ENCODE data around the gene MGAM2. TPM values are rescaled to one million over a fixed set of nuclear protein-coding genes. Genes with fewer than 3 reads are reported as not detected.

MGAM2 gene
- total RNA-seq, 1 donor from 2014 or later = not detected

DNA sequence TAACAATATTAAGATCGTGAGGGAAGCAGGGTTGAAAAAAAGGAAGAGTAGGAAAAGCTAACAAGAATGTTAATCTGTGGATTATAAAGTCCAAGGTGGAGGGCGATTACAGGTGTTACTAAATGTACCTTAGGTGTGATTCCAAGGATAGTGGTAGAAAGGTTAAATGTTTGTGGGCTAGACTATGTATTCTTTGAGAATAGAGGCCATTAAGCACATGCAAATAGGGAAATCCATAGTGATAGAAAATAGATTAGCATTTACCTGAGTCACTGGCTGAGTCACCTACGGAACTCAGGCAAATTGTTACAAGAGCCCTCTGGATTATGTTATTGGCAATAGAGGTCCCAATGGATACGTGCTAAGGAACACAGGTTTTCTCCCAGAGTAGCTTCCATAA, 9.0 kb downstream of the MGAM2 start:
- DNase-seq (ENCODE audit: low read depth) = no peak

DNA sequence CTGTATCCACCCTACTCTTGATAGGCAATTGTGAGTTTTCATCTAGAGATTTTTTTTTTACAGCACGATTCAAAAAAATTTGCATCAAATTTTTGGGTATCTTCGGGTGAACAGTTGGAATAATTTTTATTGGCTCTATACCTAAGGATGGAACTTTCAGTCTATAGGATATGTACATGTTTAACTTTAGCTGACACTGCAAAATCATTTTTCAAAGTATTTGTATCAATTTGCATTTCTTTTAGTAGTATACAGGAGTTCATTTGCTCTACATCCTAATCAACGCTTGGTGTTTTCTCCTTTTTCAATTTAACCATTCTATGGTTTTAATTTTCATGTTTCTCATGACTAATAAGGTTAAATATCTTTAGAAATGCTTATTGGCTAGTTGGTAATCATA, 11.7 kb downstream of the MGAM2 start:
- no peak for DNase-seq (ENCODE audit: low read depth)

DNA sequence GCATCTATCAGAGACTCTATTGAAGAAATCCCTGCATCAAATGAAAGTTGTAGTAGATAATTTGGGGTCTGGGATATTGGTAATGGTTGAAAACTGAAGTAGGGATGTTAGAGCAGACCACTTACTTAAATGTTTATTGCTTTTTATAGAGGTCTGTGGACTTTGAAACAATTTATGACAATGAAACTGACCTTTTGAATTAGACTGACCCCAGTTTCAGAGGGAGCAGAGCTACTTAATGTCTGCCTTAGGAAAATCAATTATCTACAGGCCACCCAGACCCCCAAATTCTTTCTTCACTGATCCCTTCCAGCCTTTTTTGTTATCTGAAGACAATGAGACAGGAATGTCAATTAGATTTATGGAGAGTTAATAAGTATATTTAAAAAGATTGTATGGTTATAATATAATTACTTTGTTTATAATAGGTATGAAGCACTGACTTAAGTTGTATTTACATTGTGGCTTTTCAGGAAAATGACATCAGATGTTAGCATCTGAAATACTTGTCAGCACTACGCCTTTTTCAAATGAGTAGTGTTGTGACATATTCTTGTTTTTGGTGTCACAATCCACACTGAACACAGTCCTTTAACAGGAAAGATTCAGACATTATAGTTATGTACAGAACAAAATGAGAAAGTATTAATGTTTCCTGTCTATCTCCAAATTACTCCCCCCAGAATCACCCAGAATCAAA, 13.9 kb downstream of the MGAM2 start:
- DNase-seq (ENCODE audit: low read depth) = no peak

DNA sequence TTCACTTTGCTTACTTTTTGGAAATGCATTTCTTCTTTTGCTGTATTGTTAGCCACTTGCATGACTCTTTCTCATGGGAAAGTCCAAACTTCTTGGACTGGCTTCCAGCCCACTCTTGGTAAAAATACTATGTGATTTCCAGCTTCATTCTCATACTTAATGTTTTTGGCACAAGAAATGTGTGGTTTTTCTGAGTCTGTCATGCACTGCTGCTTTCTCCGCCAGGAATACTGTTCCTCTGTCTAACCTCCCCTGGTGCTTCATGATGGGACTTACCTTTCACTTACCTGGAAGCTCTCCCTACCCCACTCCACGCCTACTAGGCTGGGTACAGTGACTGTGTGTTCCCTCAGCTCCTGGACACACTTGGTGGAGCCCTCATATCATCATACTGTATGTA, 18.7 kb downstream of the MGAM2 start:
- peak; percentile 80 for DNase-seq (ENCODE audit: low read depth)

DNA sequence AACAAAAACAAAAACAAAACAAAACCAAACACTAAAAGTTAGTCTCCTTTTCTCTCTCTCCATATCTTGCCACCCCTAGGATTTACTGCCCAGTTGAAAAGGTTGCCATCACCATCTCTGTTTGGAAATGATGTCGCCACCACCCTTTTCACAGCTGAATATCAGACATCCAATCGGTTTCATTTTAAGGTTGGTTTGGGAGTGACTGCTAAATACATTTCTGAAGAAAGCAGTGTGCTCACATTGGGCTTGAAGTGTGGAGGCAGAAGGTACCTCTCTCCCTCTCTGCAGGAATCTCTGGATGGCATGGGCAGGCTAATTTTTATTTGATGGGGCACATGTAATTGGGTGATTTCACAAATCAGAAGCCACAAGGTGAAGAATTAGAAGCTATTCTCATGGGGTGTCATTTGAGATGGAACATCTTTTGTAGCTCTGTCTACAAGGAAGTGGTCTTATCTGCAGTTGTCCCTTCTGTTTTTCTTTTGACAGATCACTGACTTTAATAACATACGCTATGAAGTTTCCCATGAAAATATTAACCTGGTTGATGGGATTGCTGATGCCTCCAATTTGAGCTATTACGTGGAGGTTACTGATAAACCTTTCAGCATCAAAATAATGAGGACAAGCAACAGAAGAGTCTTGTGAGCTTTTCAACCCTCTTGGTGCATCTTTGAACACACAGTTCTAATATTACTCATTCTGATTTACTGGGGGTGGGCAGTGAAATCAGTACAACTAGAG, 20.1 kb downstream of the MGAM2 start:
- no peak for DNase-seq (ENCODE audit: low read depth)

DNA sequence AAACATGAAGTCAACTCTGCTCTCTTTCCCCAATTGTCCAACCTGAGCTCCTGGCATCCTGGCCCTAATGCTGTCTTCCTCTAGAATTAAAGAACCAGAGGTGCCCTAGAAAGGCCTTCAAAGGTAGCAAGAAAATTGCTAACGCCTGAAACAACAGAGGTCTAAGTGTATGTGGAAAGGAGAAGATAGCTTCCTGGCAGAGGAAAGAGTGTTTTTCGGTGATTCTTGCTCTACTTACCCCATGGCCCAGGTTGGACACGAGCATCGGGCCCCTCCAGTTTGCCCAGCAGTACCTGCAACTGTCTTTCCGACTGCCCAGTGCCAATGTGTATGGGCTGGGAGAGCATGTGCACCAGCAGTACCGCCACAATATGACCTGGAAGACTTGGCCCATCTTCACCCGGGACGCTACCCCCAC, 22.2 kb downstream of the MGAM2 start:
- DNase-seq (ENCODE audit: low read depth) = no peak

DNA sequence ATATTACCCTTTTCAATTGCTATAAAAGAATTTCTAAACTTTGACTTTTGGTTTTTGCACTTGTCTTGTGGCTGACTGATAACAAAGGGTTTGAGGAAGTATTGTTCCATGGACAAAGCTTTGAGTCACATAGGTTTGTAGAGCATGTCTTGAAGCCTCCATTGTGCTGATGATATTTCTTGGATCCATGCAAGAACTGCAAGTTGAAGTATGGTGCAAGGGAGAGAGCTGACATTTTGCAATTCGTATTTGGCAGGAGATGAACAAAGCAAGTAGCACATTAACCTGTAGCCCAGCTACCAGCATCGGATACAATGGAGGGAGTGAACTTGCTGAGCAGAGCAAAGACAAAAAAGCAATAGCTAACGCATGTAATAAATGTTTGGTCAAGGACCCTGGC, 23.4 kb downstream of the MGAM2 start:
- DNase-seq (ENCODE audit: low read depth) = peak; percentile 87

DNA sequence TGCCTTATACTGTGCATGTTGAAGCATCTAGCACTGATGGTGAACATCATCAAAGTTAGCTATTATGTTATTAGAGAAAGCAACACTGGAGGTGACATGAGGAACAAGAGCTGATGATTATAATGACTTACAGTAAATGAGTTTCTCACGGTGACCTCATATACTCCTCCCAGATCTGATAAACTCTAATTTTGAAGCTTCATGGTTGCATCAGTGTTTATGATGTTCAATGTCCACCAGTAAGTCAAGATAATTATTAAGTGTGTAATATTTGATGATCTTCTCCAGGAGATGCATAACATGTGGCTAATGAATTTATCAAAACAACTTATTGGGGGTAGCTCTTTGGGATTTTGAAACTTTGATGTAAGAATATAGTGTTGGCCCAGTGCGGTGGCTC, 27.5 kb downstream of the MGAM2 start:
- no peak for DNase-seq (ENCODE audit: low read depth)

DNA sequence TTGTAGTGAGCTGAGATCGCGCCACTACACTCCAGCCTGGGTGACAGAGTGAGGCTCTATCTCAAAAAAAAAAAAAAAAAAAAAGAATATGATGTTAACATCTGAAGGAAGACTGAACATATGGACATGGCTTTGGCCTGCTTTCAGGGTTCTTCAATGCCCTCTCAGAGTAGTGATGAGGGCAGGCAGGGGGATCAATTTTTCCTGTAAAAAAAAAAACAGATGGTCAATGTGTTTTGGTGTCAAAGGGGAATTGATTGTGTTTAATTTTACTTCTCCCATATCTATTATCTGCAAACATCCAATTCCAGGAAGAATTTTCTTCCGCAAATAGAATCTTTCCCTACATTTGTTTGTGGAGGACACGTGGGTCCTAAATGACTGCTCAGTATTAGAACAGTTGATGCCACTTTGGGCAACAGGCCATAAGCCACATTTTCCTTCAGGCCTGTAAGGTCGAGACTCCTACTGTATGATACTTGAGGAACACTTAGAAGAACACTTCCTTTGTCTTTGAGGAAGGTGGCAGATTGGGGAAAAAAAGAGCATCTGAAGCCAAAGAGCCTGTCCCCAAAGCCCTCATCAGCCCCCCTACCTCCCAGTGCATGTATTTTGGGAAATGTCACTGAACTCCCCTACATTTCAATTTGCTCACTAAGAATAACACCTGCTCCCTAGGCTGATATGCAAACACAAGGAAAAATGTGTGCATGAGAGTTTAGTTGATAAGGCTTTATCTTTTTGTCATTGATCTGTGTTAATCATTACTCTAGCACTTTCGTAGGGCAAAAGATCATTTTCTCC, 28.3 kb downstream of the MGAM2 start:
- no peak for DNase-seq (ENCODE audit: low read depth)

DNA sequence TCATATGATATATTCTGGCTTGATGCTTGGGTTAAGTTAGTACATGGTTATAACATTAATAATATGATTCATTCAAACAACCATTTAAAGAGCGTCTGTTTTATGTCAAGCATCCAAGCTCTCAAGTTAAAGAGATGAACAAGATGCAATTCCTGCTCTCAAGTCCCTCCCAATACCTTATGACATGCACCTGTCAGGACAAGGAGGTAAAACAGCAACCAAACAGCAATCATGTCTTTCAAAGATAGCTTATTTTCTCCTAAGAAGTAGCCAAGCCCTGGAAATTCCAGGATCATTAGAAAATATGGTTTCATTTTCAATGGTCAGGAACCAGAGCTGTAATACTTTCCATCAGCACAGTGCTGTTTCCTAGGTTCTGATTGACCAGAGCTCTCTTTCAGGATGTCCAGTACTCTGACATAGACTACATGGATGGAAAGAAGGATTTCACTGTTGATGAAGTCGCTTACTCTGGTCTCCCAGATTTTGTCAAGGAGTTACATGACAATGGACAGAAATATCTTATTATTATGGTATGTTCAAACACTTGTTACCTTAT, 29.0 kb downstream of the MGAM2 start:
- DNase-seq (ENCODE audit: low read depth) = no peak

DNA sequence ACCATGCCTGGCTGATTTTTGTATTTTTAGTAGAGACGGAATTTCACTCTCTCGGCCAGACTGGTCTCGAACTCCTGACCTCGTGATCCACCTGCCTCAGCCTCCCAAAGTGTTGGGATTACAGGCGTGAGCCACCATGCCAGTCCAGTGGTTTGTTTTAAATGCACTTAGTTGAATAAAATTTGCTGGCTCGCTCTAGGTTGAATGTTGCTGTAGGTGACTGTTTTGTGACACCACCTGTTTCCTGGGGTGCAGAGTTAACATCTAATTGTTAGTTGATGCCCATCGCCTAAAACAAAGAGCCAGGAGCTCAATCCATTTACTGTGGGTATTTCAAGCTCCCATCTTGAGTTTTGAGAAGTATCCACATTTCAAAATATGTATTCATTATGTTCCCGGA, 31.2 kb downstream of the MGAM2 start:
- DNase-seq (ENCODE audit: low read depth) = no peak

DNA sequence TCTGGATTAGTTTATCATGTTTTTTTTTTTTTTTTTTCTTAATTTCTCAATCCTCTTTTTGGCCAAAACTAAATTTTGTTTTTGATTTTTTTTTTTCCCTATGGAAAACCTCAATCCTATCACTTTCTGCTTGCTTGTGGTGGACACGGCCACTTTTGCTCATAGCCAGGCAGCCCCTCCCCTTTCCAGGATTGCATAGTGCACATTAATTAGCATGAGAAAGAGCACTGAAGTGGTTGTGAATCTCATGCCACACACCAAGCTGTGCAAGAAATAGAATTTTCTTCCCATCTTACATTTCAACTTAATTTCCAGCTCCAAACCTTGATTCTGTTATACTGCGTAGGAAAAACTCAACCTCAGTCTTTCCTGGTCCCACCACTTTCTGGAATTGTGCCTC, 34.6 kb downstream of the MGAM2 start:
- no peak for DNase-seq (ENCODE audit: low read depth)

DNA sequence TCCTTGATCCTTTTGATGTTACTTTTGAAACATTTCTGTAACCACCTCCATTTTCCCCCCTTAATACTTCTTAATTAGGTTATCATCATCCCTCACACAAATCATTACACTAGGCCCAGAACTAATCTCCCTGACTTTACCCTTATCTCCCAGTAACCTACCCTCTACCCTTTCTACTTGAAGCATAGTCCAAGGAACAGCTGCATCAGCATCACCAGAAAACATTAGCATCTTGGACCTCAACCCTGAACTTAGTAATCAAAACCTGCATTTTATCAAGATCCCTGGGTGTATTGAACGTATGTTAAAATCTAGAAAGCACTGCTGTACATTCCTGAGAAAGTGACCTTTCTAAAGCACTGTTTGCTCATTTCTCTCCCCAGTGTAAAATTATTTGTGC, 38.8 kb downstream of the MGAM2 start:
- no peak for DNase-seq (ENCODE audit: low read depth)

DNA sequence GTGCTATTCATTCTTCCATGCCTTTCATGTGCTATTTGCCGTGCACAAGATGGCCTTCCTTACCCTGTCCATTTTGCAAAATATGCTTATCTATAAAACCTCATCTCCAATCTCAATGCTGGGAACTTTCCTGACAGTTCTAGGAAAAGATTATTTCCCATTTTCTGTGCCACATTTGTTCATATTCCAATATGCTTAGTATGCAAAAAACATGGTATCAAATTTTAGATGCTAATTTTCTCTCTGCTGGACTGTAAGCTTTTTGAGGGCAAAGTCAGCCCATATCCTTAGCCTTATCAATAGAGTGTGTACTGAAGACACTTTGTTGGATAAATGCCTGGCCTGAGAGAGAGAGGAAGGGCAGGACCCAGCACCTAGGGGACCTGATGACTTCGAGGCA, 39.4 kb downstream of the MGAM2 start:
- DNase-seq (ENCODE audit: low read depth) = no peak

DNA sequence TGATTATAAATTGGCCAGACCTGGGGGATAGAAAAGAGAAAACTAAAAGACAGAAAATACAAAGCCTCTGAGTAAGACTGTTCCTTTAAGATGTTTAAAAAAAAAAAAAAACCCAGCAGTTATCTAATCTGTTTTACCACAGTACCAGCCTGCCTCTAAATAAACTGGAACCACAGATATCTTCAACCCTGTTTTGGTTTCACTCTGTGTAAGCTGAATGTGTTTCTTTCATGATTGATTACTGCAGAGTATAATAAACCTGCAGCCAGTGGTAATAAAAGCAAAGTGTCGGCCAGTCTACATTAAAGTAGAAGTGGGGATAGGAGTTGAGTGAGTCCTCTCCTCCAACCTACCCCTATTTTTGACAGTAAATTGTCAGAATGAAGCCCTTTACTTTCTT, 40.6 kb downstream of the MGAM2 start:
- DNase-seq (ENCODE audit: low read depth) = no peak

DNA sequence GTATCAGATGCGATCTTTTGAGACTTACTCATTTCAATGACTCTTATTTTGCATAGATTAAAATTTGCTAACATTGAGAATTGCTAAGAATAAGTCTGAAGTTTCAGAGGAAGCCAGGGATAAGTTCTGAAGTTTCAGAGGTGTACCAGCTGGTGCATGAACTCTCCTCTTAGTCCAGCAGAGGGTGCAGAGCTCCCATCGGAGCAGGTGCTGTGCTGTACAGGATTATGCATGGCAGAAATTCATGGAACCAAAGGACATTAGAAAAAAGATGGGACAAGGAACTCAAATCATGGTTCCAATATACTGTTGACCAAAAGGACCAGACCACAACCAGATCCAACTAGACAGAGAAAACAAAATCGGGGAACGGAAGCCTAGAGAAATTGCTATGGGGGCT, 41.9 kb downstream of the MGAM2 start:
- DNase-seq (ENCODE audit: low read depth) = no peak

DNA sequence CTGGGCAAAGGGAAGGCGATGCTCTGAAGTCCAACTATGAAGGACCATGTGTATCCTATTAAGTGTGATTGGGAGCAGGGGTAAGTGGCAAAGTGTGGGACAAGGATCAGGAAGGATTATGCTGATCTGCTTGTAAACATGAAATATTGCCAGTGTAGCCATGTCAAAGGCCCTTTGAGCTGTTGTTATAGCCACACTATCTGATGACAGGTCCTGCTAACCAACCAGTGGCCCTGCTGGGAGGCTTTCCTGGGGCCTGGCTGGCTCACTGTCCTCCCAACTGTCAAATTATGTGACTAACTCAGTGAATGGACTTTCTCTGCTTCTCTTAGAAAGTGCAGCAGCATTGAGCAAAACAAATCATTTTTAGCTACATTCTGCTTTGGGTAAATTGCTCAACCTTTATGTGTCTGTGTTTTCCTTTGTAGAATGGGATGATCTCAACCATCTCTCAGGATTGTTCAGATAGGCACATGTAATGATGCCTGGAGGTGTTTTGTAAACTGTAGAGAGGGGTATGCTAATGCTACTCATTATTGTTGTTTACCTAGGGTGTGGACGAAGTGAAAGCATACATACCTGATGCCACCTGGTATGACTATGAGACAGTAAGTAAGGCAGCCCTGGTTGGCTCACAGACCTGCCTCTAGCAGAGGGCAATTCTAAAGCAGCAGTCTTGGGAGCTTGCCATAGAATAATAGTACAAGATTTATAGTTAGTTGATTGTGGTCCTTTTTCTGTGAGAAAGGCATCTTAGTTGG, 47.4 kb downstream of the MGAM2 start:
- no peak for DNase-seq (ENCODE audit: low read depth)

DNA sequence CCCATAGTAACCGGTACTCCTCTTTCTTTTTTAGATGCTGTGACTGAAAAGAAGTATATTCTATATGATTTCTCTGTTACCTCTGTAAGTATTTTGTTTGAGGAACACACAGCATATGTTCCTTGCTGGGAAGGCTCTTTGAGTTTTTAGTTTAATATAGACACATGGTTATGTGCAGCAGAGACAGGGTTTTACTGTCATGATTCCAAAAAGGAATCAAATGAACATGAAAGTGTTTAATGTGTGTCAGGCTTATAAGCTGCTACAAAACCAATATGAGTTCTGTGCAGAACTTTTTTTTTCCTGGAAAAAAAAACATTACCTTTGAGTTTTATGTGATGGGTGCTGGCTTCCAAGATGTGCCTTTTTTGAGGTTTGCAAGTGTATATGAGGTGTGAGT, 50.4 kb downstream of the MGAM2 start:
- no peak for DNase-seq (ENCODE audit: low read depth)

DNA sequence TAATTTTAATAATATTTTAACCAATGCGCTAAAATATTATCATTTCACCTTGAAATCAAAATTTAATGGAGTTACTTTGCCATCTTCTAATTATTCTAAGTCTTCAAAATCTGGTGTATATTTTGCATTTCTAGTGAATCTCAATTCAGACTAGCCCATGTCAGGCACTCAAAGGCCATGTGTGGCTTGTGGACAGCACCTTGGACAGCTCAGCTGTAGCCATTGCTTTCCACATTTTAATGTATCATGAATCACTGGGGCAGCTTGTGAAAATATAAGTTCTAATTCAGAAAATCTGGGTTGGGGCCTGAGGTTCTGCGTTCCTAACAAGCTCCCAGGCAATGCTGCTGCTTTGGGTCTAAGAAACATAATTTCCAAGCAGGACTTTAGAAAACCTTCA, 57.2 kb downstream of the MGAM2 start:
- peak; percentile 26 for DNase-seq (ENCODE audit: low read depth)

DNA sequence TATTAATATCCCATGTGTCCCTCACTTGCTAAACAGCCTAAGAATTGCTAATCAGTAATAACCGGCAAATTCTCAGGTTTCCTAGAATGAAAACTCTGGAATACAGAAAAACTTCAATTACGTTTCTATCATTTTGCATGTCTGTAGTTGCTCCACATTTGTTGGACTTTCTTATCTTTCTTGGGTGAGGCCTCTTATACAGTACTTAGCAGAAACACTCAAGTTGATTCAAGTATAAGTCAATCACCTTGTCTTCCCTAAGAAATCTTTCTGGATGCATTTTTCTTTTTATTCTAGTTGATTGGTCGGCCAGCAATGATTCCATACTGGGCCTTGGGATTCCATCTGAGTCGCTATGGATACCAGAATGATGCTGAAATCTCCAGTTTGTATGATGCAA, 61.4 kb downstream of the MGAM2 start:
- no peak for DNase-seq (ENCODE audit: low read depth)

DNA sequence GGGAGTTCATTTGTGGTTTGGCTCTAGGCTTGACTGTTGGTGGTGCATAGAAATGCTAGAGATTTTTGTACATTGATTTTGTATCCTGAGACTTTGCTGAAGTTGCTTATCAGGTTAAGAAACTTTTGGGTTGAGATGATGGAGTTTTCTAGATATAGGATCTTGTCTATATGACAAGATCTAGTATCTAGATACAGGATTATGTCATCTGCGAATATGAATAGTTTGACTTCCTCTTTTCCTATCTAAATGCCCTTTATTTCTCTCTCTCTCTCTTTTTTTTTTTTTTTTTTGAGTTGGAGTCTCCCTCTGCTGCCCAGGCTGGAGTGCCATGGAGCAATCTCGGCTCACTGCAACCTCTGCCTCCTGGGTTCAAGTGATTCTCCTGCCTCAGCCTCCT, 62.9 kb downstream of the MGAM2 start:
- DNase-seq (ENCODE audit: low read depth) = no peak

DNA sequence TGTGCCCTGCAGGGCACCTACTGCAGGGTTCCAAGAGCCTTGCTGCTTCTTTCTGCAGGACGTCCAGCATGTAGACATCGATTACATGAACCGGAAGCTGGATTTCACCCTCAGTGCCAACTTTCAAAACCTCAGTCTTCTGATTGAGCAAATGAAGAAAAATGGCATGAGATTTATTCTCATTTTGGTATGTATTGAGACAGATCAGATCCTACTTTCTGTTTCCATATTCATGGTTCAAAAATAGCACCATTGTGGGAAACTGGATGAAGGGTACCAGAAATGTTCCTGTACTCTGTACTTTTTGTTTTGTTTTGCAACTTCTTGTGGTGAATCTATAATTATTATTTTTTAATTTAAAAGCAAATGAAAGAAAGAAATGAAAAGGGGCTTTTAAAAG, 64.1 kb downstream of the MGAM2 start:
- no peak for DNase-seq (ENCODE audit: low read depth)
